Neural cell (in vitro differentiated cells): Measurements from ENCODE around the gene AKT1. TPM values are rescaled to one million over a fixed set of nuclear protein-coding genes. Genes with fewer than 3 reads are reported as not detected.

Experiments
- H2AFZ ChIP-seq: fragments of 200-600, 300-800 bp; sonication (generic), shearing (Covaris generic); 2 replicates; pipeline ENCODE4 v1.6.0; 2014; ENCODE audit warnings: low read depth, mild to moderate bottlenecking, antibody characterized with exemption, low read length, moderate library complexity
- H3F3A ChIP-seq: fragments of 200-600 bp; shearing (Covaris generic); 2 replicates; pipeline ENCODE4 v1.6.1; 2016; ENCODE audit warnings: mild to moderate bottlenecking, moderate library complexity, mixed read lengths, antibody characterized with exemption, low read length; ENCODE audit not compliant: insufficient read depth, poor library complexity, severe bottlenecking
- H3K27ac ChIP-seq: fragments of 200-600, 300-800 bp; sonication (generic), shearing (Covaris generic); 2 replicates; pipeline ENCODE4 v1.5.1; 2014; ENCODE audit warnings: mild to moderate bottlenecking, low read length, moderate library complexity
- H3K27me3 ChIP-seq: fragments of 300-800, 200-600 bp; sonication (generic), shearing (Covaris generic); 2 replicates; pipeline ENCODE4 v1.6.0; 2014; ENCODE audit warnings: mild to moderate bottlenecking, low read depth, low read length, moderate library complexity; ENCODE audit not compliant: insufficient read depth
- H3K36me3 ChIP-seq: fragments of 300-800, 200-600 bp; sonication (generic), shearing (Covaris generic); 2 replicates; pipeline ENCODE4 v1.5.1; 2014; ENCODE audit warnings: mild to moderate bottlenecking, antibody characterized with exemption, low read length, moderate library complexity; ENCODE audit not compliant: insufficient read depth
- H3K4me2 ChIP-seq: fragments of 300-800, 200-600 bp; sonication (generic), shearing (Covaris generic); 2 replicates; pipeline ENCODE4 v1.6.0; 2014; ENCODE audit warnings: mild to moderate bottlenecking, low read length
- H3K4me3 ChIP-seq: fragments of 300-800, 200-600 bp; sonication (generic), shearing (Covaris generic); 2 replicates; pipeline ENCODE4 v1.5.1; 2014; ENCODE audit warnings: mild to moderate bottlenecking, low read length, moderate library complexity
- H3K79me2 ChIP-seq: fragments of 200-600 bp; shearing (Covaris generic); replicated peaks from 2 replicates; pipeline ENCODE4 v1.6.0; 2014; ENCODE audit warnings: mild to moderate bottlenecking, low read length, moderate library complexity; ENCODE audit not compliant: insufficient read depth
- H3K9ac ChIP-seq: fragments of 300-800, 200-600 bp; sonication (generic), shearing (Covaris generic); 2 replicates; pipeline ENCODE4 v1.6.1; 2016; ENCODE audit warnings: mild to moderate bottlenecking, low read length, mixed read lengths
- H3K9me2 ChIP-seq: fragments of 200-600 bp; shearing (Covaris generic); 2 replicates; pipeline ENCODE4 v1.6.1; 2016; ENCODE audit warnings: mild to moderate bottlenecking, low read length, mixed read lengths; ENCODE audit not compliant: insufficient read depth
- H3K9me3 ChIP-seq: fragments of 200-600, 300-800 bp; sonication (generic), shearing (Covaris generic); 2 replicates; pipeline ENCODE4 v1.6.1; 2016; ENCODE audit warnings: mild to moderate bottlenecking, mixed run types, low read length, moderate library complexity, mixed read lengths
- H4K20me1 ChIP-seq: fragments of 200-600 bp; shearing (Covaris generic); 2 replicates; pipeline ENCODE4 v1.6.1; 2016; ENCODE audit warnings: mild to moderate bottlenecking, mixed run types; ENCODE audit not compliant: insufficient read depth
- EP300 ChIP-seq: fragments of 450-650 bp; conservative IDR thresholded peaks from 2 replicates; pipeline ENCODE4 v1.6.1; 2014; ENCODE audit warnings: antibody characterized with exemption, mild to moderate bottlenecking, moderate library complexity; ENCODE audit not compliant: poor library complexity, severe bottlenecking
- EZH2 ChIP-seq: fragments of 200-600, 300-800 bp; shearing (Covaris generic), sonication (generic); IDR thresholded peaks from 2 replicates; pipeline ENCODE4 v1.6.1; 2014; ENCODE audit warnings: antibody characterized with exemption, low read length, borderline replicate concordance, mild to moderate bottlenecking; ENCODE audit not compliant: insufficient read depth, poor library complexity, severe bottlenecking
- MXI1 ChIP-seq: fragments of 450-650 bp; conservative IDR thresholded peaks from 2 replicates; pipeline ENCODE4 v1.6.1; 2014; ENCODE audit warnings: antibody characterized with exemption, mild to moderate bottlenecking; ENCODE audit not compliant: poor library complexity, severe bottlenecking
- POLR2AphosphoS5 ChIP-seq: IDR thresholded peaks from 2 replicates; pipeline ENCODE4 v1.6.1; 2012
- RAD21 ChIP-seq: fragments of 450-650 bp; conservative IDR thresholded peaks from 2 replicates; pipeline ENCODE4 v1.6.1; 2014; ENCODE audit warnings: antibody characterized with exemption, mild to moderate bottlenecking, moderate library complexity
- SMC3 ChIP-seq: fragments of 450-650 bp; conservative IDR thresholded peaks from 2 replicates; pipeline ENCODE4 v1.6.1; 2014; ENCODE audit warnings: antibody characterized with exemption, mild to moderate bottlenecking, moderate library complexity; ENCODE audit not compliant: poor library complexity
- TAF1 ChIP-seq: IDR thresholded peaks from 2 replicates; pipeline ENCODE4 v1.6.1; 2012; ENCODE audit warnings: low read depth
- polyA plus RNA-seq: library from polyadenylated mRNA; depleted of rRNA; stranded (reverse); fragments of >200 nt; gene quantifications from 2 replicates; pipeline ENCODE4 v1.2.3, GENCODE V29; 2014
- TF ChIP-seq, protein P1 (sequence below): IDR thresholded peaks from 2 replicates; pipeline ENCODE4 v1.6.1; 2012; ENCODE audit warnings: borderline replicate concordance
- TF ChIP-seq, protein P2 (sequence below): fragments of 450-650 bp; IDR thresholded peaks from 2 replicates; pipeline ENCODE4 v1.5.1; 2014; ENCODE audit warnings: antibody characterized with exemption, mild to moderate bottlenecking, moderate library complexity; ENCODE audit not compliant: poor library complexity, severe bottlenecking

The AKT1 gene
- polyA plus RNA-seq, 1 donor from 2014 or later = 159 TPM

DNA sequence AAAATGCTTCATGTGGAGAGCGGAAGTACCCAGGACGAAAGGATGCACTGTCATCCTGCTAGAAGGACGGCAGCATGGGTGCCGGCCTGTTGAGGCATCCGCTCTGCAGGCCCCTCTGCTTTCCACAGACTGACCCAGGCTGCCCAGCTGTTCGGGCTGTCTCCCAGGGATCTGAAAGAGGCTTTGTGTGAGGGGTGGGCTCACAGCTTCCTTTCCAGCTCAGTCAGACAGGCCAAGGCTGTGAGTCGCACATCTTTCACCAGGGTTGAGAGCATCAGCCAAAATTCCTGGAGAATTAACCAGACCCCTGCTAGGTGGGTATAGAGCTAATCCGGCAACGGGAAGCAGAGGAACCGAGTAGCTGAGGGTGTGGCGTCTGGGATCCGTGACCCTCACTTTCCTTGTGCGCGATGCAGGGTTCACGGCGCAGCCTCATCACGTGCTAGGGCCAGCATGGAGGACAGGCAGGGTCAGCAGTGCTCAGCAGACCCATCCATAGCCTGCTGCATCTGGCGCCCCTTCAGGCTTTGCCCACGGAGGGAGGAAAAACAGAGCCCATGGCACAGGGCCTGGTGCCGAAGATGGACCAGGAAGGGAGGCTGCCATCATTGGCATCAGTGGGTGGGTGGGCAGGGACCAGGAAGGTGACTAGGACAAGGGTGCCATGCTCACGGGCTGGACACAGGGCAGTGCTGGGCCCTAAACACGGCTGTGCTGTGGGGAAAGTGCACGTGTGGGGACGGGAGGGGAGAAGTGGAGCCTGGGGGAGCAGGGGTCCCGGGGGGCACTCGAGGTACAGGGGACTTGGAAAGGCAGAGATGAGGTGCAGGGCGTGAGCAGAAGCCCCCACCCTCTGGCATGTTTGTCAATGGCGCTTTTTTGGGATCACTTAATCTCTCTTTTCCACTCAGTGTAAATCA lies 51.8 kb downstream of the AKT1 start:
- Histone ChIP-seq H3K36me3 (no peaks in the 10 kb centered on the region), H3K4me3 (no peak overlapping the region), H3K4me2 (no peak overlapping the region), H3K9me2 (no peaks in the 10 kb centered on the region), H3F3A (no peaks in the 10 kb centered on the region), H3K9ac (no peak overlapping the region), H3K79me2 (no peaks in the 10 kb centered on the region), H4K20me1 (no peaks in the 10 kb centered on the region), H3K27ac (no peak overlapping the region), H3K27me3 (no peaks in the 10 kb centered on the region), H2AFZ (no peak overlapping the region), H3K9me3 (no peaks in the 10 kb centered on the region)
- no peak for TF ChIP-seq MXI1
- no peak for TF ChIP-seq TAF1
- TF ChIP-seq POLR2AphosphoS5 = no peak
- TF ChIP-seq, protein P1, sequence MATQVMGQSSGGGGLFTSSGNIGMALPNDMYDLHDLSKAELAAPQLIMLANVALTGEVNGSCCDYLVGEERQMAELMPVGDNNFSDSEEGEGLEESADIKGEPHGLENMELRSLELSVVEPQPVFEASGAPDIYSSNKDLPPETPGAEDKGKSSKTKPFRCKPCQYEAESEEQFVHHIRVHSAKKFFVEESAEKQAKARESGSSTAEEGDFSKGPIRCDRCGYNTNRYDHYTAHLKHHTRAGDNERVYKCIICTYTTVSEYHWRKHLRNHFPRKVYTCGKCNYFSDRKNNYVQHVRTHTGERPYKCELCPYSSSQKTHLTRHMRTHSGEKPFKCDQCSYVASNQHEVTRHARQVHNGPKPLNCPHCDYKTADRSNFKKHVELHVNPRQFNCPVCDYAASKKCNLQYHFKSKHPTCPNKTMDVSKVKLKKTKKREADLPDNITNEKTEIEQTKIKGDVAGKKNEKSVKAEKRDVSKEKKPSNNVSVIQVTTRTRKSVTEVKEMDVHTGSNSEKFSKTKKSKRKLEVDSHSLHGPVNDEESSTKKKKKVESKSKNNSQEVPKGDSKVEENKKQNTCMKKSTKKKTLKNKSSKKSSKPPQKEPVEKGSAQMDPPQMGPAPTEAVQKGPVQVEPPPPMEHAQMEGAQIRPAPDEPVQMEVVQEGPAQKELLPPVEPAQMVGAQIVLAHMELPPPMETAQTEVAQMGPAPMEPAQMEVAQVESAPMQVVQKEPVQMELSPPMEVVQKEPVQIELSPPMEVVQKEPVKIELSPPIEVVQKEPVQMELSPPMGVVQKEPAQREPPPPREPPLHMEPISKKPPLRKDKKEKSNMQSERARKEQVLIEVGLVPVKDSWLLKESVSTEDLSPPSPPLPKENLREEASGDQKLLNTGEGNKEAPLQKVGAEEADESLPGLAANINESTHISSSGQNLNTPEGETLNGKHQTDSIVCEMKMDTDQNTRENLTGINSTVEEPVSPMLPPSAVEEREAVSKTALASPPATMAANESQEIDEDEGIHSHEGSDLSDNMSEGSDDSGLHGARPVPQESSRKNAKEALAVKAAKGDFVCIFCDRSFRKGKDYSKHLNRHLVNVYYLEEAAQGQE = no peak
- TF ChIP-seq EZH2 = no peak
- TF ChIP-seq, protein P2, sequence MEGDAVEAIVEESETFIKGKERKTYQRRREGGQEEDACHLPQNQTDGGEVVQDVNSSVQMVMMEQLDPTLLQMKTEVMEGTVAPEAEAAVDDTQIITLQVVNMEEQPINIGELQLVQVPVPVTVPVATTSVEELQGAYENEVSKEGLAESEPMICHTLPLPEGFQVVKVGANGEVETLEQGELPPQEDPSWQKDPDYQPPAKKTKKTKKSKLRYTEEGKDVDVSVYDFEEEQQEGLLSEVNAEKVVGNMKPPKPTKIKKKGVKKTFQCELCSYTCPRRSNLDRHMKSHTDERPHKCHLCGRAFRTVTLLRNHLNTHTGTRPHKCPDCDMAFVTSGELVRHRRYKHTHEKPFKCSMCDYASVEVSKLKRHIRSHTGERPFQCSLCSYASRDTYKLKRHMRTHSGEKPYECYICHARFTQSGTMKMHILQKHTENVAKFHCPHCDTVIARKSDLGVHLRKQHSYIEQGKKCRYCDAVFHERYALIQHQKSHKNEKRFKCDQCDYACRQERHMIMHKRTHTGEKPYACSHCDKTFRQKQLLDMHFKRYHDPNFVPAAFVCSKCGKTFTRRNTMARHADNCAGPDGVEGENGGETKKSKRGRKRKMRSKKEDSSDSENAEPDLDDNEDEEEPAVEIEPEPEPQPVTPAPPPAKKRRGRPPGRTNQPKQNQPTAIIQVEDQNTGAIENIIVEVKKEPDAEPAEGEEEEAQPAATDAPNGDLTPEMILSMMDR = no peak
- TF ChIP-seq SMC3 = no peak
- no peak for TF ChIP-seq EP300
- no peak for TF ChIP-seq RAD21

DNA sequence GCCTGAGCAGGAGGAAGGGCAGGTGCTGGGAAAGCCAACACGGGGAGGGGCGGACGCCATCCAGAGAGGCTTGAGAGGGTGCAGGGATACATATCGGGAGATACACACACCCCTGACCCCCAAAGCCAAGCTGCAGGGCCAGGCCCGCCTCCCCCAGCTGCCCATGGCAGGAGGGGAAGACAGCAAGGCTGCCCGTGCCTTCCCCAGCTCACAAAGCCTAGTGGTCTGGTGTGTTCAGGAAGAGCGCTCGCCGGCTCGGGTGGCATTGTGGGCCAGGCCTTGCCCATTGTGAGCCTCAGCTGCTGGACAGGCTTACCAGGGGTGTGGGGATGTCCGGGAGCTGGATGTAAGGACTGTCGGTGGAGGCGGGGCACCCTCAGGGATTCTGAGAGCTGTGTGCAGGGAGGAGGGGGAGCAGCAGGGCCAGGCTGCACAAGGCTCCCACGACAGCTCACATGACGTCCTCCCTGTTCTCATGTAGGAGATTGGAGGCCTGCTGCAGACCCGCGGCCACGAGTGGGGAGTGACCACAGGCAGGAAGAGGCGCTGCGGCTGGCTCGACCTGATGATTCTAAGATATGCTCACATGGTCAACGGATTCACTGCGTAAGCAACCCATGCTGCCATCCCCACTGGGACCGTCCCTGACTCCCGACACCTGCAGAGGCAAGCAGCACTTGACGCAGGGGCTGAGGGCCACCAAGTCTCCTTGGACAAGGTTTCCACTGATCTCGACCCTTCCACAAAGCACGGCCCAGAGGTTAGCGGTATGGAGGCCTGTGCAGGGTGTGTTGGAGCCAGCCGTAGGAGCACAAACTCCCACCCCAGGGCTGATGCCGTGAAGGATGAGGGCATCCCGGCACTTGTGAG lies 52.7 kb downstream of the AKT1 start:
- Histone ChIP-seq H3K27ac (no peak overlapping the region), H3K9me3 (no peaks in the 10 kb centered on the region), H3K4me2 (no peak overlapping the region), H3K27me3 (no peaks in the 10 kb centered on the region), H3K36me3 (no peaks in the 10 kb centered on the region), H4K20me1 (no peaks in the 10 kb centered on the region), H3K9ac (no peak overlapping the region), H3F3A (no peaks in the 10 kb centered on the region), H3K79me2 (no peaks in the 10 kb centered on the region), H3K4me3 (no peak overlapping the region), H3K9me2 (no peaks in the 10 kb centered on the region), H2AFZ (no peak overlapping the region)
- no peak for TF ChIP-seq EP300
- TF ChIP-seq RAD21 = no peak
- TF ChIP-seq POLR2AphosphoS5 = no peak
- no peak for TF ChIP-seq EZH2
- TF ChIP-seq, protein P2 = no peak
